Measurements from ENCODE around the gene UNC5A.
"Not testable (repeated sequence)": the region's sequence is repeated elsewhere in the genome, so short reads cannot be mapped to it uniquely, and the experiment has no call there.

Gene UNC5A

GRCh38 chr5:176866707-176867310 is 56.5 kb downstream of the UNC5A start:
- no peak for DNase-seq

DNA sequence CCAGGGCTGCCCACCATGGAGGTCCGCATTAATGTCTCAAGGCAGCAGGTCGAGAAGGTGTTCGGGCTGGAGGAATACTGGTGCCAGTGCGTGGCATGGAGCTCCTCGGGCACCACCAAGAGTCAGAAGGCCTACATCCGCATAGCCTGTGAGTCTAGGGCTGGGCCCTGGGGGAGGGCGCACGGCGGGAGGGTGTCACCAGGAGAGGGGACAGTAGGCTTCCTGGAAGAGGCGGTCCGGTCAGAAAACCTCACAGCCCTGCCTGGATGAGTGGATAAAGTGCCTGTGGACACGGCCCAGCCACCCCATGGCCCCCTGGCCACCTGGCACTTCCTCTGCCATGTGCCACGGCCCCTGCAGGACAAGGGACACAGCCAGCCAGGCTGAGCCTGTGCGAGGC is 57.8 kb downstream of the UNC5A start:
- DNase-seq, result no peak

DNA sequence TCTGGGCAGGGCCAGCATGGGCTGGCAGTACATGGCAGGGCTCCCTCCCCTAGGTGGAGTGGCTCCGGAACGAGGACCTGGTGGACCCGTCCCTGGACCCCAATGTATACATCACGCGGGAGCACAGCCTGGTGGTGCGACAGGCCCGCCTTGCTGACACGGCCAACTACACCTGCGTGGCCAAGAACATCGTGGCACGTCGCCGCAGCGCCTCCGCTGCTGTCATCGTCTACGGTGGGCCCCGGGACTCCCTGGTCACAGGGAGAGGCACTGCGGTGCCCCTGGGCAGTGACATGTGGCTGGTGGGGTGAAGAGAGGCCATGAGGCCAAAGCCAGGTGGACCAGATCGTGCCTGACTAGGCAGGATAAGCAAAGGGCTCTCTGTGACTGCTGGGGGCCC is 58.4 kb downstream of the UNC5A start:
- DNase-seq, result no peak

- DNase-seq, result no peak
These were observed 59.2 kb downstream of the UNC5A start for GRCh38 chr5:176869501-176870109.

DNA sequence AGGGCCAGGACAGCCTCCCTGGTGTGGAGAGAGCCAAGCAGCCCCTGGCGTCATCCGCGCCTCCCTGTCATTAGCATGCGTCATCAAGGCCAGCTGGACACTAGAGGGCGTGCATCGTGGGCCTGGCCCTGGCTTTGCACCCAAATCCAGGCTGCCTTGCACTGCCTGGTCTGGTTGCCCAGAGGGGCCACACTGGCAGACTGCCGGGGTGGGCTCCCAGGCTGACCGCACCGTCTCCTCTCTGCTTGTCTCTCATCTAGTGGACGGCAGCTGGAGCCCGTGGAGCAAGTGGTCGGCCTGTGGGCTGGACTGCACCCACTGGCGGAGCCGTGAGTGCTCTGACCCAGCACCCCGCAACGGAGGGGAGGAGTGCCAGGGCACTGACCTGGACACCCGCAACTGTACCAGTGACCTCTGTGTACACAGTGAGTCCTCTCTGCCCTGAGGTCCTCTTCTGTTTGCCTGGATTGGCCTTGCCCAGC is 59.8 kb downstream of the UNC5A start:
- no peak for DNase-seq

- not testable (repeated sequence) for DNase-seq
These were observed 60.3 kb downstream of the UNC5A start for GRCh38 chr5:176870644-176871043.

GRCh38 chr5:176872586-176872985 is 62.2 kb downstream of the UNC5A start:
- not testable (repeated sequence) for DNase-seq

- not testable (repeated sequence) for DNase-seq
These were observed 62.7 kb downstream of the UNC5A start for GRCh38 chr5:176873011-176873410.

- DNase-seq, result no peak
These were observed 63.3 kb downstream of the UNC5A start for GRCh38 chr5:176873541-176874172.

GRCh38 chr5:176874198-176874780 is 63.9 kb downstream of the UNC5A start:
- no peak for DNase-seq

DNA sequence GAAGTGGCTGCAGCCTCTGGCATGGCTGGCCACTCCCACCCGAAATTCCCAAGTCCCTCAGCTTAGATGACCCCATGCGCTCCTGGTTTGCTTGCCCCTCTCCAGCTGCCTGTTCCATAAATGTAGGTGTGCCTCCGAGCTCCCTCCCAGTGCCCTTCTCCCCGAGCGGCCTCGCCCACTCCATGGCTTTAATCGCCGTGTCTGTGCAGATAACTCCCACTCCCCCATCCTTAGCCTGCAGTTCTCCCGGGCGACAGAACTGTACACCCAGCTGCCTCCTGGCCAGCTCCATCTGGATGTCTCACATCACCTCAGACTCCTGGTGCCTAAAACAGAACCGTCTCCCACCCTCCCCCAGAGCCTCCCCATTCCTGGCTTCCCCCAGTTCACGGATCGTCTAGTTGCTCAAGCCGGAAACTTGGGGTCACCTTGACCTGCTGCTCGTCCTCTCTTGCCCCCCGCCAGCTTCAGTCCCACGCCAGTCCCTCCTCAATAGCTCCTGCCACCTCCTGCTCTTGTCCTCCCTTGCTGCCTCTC is 64.7 kb downstream of the UNC5A start:
- DNase-seq, result no peak

DNA sequence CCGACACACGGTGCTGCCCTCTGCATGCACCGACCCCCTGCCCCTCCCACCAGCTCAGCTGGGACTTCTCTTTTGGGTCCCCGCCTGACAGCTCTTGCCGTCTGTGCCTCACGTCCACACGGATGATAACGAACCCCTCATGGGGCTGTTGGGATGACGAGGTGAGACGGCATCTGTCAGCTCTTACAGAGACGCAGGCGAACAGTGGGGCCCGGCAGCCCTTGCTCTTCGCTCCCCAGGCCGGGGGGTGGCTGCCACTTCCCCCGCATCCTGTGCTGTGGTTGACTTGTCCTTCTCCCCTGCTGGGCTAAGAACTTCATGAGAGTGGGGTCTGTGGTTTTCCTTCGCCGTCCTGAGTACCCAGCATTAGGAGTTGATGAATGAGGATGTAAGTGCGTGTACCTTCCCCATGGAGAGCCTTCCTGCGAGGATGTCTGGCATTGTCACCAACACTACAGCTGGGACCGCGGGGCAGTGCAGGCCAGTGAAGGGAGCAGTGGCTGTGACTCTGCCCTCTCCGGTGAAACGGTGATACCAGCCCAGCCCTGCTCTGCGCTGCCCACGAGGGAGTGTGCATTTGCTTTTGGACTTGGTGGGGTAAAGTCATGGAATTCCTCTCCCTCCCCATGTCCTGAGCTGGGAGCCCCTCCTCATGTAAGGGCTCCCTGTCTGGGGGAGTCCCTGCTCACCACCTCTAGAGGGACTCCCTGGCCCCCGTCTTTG is 65.6 kb downstream of the UNC5A start:
- no peak for DNase-seq

GRCh38 chr5:176876506-176877431 is 66.4 kb downstream of the UNC5A start:
- no peak for DNase-seq

GRCh38 chr5:176877793-176878331 is 67.5 kb downstream of the UNC5A start:
- no peak for DNase-seq

- DNase-seq, result no peak
These were observed 68.1 kb downstream of the UNC5A start for GRCh38 chr5:176878463-176878862.

DNA sequence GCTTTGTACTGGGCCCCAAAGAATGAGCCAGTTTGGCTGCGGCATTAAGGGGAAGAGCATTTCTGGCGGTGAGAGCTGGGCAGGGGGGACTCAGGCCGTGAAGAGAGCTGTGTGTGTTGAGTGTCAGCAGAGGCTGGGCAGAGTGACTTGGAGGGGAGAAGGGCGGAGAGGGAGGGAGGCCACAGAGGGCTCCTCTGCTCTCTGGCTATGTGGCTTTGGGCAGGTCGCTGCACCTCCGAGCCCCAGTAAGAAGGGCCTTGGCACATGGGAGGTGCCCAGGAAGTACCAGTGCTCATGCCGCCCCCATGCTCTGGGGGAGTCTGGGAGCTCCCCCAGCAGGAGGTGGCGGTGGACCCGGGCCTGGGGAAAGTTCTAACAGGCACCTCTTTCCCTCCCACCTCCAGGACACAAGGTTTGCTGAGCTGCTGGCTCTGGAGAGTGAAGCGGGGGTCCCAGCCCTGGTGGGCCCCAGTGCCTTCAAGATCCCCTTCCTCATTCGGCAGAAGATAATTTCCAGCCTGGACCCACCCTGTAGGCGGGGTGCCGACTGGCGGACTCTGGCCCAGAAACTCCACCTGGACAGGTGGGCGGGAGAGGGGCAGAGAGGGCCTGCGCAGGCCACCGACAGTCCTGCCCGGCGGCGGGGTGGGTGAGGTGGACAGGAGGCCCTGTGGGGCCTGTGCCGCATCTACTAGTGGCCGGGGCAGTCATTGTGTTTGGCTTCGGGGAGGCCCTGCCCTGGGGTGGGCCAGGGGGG is 68.7 kb downstream of the UNC5A start:
- no peak for DNase-seq

DNA sequence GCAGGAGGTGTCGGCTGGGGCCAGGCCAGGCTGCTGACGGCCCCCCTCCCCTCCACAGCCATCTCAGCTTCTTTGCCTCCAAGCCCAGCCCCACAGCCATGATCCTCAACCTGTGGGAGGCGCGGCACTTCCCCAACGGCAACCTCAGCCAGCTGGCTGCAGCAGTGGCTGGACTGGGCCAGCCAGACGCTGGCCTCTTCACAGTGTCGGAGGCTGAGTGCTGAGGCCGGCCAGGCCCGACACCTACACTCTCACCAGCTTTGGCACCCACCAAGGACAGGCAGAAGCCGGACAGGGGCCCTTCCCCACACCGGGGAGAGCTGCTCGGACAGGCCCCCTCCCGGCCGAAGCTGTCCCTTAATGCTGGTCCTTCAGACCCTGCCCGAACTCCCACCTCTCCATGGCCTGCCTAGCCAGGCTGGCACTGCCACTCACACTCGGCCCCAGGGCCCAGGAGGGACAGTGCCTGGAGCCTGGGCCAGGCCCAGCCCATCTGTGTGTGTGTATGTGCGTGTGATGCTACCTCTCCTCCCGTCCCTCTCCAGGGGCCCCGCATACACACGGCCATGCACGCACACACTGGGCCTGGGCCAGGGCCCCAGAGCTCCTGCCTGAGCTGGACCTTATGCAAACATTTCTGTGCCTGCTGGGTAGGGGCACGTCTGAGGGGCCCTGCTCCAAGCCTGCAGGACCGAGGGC is 69.5 kb downstream of the UNC5A start:
- no peak for DNase-seq

- no peak for DNase-seq
These were observed 70.1 kb downstream of the UNC5A start for GRCh38 chr5:176880366-176881020.

DNA sequence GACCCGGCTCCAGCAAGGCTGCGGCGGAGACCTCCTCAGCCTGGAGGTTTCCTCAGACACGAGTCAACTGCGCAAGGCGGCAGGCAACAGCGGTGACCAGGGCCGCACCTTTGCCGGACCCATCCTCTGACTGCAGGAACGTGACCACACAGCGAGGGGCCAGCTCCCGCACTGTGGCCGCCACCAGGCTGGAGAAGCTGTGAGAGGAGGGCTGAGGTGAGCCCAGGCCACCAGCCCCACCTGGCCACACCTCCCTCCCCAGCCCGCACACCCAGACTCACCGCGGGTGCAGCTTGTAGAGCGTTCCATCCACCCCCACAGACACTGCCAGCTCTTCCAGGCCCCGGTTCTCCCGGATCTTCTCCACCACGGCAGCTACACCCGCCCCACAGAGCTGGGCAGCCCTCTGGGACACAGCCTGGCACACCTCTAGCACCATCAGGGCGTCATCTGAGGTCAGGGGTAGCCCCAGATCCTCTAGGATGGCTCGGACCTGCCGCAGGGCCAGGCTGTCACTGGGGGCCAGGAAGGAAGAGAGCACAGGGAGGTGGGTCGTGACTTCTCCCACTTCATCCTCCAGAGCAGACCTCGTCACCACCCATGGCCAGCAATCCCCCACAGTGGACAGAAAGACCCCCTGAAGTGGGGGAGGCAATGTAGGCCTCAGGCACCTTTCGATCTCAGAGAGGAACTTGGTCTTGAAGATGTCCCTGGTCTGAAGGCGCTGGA is 70.8 kb downstream of the UNC5A start:
- DNase-seq, result no peak
